T1000 (cell line): Measurements from ENCODE around the gene RAB12.
"Not testable (repeated sequence)": the region's sequence is repeated elsewhere in the genome, so short reads cannot be mapped to it uniquely, and the experiment has no call there.

Source experiments
- DNase-seq: peaks from one replicate; lab custom pipeline; 2025; ENCODE audit warnings: mixed read lengths; lab: John Stamatoyannopoulos, UW

The RAB12 gene

DNA sequence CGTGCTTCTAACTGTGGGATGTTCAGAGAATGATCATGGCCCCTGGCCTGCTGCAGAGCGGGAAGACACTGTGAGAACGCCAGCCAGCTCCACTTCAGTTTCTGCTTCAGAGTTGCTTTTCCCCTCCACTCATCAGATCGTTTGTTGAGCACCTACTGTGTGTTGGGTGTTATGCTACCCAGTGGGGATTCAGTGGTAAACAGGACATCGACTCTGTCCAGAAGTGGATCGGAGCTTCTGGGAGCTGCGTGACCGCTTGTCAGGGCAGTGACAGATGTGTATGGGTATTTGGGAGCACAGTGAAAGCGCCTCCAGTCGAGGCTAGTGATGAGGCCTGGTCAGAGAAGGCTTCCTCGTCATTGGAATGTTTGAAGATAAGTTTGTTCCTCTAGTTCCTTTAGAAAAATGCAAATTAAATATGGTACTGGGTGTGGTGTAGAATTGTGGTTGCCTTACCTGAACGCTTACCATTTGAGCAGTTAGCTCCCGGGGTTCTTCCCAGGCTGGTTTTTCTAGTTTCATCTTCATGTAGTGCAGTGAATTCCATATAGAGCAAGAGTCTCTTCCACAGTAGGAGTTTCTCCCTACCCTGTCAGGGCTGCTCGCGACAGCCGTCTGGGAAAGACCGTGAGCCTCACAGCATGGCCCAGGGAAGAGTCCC lies 2.8 kb downstream of the RAB12 start:
- no peak for DNase-seq

DNA sequence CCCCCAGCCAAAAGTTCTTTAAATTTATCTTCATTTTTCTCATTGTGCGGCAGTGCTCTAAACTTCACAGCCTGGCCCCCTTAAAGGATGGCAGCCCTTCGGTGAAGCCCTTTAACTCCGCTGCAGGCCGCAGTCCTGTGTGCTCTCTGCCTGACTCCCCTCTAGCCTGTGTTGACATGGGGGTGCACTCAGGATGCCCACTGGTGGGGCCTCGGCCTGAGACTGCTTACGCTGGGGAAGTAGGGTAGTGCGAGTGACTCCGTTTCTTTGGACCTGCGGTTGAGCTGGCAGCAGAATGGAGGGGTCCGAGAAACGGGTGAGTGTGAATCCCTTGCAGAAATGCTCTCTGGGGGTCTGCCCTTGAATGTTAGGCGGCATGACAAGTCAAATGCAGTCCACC lies 5.6 kb downstream of the RAB12 start:
- no peak for DNase-seq

DNA sequence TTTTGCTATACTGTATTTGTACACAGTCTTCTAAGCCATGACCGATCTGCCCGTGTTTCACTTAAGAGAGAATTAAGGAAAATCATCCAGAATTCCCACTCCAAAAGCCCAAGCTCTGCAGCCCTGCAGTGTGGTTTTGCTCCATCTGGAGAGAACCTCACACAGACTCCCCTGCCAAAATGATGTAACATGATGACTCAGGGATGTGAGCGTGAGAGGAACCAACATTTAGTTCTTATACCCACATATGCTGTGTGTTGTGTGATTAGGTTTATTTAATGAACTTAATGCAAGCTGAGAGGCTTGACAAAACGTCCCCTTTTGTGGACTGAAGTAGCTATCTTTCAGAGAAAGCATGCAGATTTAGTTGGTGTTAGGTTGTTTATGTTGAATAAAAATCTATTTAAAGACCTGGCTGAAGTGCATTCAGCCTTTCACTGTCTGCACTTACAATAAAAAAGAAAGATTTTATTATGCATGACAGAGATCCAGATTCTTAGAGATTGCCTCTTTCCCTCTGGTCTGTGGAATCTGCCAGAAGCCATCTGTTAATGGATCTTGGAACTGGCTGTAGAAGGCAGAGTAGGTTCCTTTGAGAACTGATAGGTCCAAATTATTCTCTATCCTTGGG lies 6.3 kb downstream of the RAB12 start:
- DNase-seq = peak; percentile 10

DNA sequence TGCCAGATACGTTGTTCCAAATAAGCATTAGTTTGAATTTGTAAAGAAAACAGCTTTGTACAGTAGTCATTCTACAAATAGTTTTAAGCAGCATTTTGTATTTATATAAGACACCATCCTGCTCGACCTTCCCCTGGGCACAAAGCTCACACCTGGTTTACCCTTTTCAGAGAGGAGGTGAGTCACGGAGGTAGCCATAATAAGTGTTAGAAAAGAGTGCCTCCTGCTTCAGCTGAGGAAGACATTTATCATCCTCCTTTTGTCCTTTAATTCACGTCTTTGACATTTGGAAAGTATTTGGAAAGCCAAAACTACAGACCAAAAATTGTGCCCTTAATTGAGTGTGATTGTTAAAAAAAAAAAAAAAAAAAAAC lies 6.8 kb downstream of the RAB12 start:
- DNase-seq = no peak

DNA sequence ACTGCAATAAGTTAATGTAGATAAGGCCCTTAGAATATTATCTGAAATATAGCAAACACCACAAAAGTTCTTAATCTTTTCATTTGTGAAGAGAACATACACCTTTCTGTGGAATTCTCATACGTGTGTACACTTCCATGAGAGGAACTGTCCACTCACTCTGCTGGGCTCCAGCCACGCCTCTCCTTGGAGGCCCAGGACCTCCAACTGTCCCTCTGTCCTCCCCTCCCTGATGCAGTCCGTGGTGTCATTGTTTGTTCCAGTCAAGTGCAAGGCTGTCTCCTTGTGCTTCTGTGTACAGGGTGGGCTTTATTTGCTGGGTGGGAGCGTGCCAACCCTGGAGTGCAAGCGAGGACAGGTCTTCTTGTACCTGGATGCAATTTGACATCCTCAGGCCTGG lies 8.7 kb downstream of the RAB12 start:
- DNase-seq = no peak

DNA sequence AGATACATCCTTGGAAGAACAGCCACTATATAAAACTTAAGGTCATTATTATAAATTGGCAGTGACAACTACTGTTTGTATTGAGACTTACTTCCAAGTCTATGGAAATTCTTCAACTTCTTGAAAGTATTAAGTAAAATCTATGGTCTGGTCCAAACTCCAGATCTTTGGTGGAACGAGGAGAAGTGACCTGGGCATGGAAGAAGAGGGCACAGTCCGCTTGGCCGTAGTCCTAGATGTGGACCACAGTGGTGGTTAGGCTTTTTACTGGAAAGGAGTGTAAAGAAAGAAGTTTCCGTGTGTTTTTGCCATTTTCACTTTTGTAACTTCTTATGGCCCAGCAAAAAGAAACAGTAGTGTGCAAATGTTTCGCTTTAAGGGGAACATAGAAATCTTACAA lies 9.8 kb downstream of the RAB12 start:
- DNase-seq = no peak

DNA sequence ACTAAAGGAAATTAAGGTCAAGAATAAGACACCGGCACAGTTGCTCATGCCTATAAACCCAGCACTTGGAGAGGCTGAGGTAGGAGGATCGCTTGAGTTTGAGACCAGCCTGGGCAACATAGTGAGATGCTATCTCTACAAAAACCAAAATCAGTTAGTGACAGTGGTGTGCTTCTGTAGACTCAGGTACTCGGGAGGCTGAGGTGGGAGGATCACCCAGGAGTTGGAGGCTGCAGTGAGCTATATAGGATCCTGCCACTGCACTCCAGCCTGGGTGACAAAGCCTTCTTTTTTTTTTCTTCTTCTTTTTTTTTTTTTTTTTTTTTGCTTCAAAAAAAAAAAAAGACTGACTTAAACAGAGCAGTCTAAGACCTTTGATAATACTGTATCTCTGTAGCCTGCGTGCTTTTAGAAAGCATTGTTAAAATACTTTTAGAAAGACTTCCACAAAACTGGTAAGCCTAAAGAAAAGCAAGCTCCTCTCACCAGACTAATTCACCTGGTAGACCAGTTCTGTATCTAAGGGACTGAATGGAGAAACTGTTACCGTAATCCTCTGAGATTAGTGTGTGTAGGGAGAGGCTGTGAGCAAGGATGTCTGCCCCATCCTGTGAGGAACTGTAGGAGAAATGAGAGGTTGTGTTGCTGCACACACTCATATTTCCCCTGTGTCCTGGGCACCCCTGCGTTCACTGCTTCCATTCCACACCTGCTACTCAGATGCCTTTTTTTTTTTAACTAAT lies 10.8 kb downstream of the RAB12 start:
- DNase-seq = no peak

DNA sequence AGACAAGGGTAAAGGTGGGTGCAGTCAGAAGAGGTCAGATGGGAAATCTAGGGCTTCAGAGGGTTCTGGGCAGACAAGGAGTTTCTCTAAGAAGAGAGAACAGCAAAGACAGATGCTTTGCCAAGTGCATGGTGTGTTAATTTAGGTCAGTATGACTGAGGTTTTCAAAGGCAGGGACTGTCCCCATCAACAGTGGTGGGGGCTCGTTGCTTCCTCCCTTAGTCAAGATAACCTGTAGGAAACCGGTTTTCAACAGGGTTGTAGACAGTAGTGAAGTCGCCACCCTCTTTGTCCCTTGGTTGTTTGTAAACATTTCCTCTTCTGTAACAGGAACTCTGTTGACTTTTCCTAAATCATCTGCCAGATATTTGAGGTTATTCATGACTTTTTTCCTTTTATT lies 11.6 kb downstream of the RAB12 start:
- no peak for DNase-seq

DNA sequence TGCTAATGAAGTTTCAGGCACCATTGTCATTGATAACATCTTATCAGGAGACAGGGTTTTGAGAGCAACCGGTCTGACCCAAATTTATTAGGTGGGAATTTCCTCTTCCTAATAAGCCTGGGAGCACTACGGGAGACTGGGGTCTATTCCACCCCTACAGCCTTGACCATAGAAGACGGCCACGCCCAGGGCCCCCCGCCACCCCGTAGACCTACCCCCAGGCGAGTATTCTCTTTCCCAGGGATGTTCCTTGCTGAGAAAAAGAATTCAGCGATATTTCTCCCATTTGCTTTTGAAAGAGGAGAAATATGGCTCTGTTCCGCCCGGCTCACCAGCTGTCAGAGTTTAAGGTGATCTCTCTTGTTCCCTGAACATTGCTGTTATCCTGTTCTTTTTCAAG lies 13.4 kb downstream of the RAB12 start:
- DNase-seq = not testable (repeated sequence)

DNA sequence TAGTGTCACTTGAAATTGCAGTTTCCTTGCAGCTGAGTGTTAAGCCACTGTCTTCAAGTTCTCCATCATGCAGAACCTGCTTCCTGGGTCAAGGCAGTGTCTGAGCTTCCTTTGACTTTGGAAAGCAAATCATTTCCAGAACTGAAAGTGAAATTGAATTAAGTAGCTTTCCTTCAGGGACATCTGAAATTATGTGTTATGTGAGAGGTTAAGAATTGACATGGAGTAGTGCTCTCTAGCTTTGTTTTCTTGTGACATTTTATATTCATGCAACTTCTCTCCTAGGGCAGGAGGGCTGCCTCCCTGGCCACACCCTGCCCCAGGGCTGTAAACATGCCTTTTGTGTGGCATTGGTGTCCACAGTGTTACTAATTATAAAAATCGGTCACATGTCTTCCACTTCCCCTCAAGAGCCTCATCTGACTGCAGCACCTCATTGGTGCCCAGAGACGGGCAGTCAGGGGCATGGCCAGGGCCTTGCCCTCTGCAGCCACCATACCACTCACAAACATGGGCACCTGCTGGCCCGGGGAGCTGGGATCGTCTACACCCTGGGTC lies 14.4 kb downstream of the RAB12 start:
- no peak for DNase-seq

DNA sequence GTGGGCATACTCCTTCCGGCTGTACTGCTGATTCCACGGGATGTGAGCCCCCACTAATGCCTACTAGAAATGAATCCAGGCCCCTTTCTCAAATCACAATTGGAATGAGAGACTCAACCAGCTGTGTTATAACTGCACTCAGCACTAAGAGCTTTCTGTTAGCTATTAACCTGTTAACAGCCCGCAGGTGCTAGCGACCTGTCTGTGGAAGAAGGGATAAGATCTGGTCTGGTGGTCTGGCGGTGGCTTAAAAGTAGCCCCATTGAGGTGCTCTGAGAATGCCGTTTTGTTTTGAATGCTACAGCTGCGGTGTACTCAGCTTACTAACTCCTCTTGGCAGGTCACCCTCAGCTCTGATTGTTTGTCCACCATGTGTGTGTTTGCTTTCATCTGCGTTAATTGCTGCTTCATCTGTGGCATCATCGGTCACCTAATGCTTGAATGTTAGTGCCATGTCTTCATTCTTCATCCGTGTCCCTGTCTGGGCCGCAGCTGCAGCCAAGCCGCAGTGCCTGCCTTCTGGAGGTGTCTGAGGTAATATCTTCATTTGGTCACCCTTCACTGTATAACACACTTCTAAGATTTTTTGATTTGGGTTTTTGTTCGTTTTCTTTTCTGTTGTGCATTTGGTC lies 16.3 kb downstream of the RAB12 start:
- no peak for DNase-seq

DNA sequence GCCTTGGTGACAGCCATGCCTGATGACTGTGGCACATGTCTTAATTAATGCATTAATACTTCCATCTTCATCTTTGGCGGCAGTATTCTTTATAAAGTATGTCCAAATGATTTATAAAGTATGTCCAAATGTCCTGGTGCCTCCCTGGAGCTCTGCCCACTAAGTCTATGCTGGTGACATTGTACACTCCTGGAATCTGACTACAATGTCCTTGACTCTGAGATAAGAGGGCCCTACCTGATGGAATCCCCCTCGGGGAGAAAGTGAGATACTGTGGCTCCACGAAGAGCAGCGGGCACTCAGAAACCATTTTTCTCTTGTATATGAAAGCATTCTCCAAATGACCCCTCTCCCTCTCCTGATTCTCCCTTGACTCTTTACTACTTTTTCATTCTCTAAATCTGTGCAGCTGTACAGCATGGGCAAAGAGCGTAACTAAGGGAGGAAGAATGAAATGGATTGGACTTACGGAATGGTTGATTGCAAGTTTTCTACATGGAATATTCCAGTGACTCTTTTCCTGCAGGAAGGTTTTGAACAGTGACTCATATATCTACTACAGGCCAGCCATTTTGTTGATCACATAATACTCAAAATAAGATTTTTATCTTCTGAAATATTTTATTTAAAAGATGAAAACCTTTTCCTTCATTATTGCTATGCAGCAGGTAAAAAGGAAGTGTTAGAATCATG lies 17.3 kb downstream of the RAB12 start:
- no peak for DNase-seq

DNA sequence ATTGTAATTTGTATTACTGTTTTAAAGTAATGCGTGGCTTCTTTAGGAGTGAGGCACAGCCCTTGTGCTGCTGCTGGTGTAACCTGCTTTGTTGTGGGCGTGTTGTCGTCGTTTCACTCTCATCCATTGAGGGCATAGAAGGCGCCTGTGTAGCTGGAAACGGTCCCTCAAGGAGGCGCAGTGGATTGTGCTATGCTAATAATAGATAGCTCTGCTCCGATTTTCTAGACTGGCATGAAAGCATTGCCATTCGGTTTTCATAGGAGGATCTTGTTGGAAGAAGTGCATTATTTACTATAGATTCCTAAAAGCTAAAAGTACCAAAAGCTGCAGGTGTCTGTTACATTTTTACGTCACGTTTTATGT lies 17.9 kb downstream of the RAB12 start:
- no peak for DNase-seq

DNA sequence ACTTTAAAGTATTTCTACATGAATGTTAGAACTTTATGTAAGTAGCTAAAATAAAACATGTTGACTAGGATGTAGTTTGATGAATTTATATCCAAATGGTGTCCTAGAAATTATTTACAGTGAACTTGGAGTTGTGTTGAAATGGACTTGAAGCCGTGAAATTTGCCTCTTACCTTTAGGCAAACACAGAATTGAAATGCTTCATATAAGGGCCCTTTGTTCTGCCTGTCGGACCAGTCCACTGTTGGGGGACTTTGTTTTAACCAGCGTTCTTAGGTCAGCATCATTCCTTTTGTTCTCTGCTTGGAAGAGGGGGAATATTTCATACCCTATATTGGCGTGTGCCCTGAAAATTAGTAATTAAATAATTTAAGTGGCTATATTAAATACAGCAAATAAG lies 18.3 kb downstream of the RAB12 start:
- DNase-seq = no peak

DNA sequence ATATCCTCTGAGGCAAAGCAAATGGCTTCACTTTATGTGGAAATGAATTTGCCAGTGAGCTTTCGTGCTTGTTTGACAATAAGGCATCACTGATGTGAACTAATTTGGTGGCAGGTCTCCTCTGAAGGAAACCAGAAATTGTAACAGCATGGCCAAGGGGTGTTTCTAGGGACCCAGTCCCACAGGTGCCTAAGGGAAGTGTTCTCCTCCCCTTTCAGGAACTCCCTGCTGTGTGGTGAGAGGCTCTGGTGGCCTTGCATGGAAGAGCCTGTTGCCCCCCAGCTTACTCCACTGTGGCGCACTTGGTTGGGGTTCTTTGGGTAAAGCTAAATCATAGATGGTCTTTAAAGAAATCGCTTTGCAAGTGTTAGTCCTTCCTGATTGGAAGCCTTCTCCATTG lies 20.4 kb downstream of the RAB12 start:
- no peak for DNase-seq

DNA sequence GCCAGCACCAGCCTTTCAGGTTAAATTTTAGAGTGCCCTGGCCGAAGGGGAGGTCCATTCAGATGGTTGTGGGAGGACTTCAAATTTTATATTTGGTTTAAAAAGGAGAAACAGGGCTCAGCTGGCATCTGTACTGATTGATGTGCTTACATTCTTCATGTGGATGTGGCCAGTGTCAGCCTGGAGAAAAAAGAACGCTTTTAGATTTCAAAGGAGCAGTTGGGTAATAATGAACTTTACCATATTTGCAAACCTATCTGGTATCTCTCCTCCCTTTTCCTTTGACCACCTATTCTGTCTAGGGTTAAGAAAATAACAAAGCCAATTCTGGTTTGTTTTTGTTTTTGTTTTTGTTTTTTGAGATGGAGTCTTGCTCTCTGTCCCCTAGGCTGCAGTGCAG lies 21.3 kb downstream of the RAB12 start:
- no peak for DNase-seq

DNA sequence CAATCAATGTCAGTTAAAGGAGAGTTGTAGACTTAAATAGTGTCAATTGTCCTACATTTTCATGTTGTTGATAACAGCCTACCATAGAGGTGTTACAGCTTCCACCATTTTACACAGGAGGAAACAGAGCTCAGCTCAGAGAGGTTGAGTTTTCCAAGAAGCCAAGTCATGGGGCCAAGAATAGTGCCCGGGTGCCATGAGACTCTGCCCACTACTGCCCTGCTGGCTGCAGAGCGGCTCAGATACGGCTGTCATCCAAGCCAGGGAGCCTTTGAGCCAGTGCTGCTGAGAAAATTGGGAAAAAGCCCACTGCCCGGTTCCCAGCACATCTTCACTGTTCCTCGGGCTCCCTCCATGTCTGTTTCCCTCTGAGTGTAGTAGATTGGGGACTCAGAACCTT lies 22.0 kb downstream of the RAB12 start:
- no peak for DNase-seq

DNA sequence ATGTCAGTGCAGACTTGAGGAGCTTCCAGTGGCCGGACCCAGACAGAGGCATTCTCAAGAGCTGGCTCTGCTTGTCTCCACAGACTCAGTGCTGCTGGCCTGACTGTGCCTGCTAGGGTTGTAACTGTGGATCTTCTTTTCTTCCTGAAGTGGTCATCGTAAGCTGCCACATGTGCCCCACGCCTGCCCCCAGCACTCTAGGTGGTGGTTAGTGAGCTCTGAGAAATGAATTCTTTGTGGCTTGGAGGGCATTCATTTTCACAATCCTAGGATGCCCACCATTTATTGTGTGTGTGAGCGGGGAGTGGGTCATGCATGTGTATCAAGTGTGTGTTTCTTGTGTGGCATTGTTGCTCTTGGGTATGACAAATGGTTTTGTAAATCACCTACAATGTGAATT lies 23.1 kb downstream of the RAB12 start:
- no peak for DNase-seq

DNA sequence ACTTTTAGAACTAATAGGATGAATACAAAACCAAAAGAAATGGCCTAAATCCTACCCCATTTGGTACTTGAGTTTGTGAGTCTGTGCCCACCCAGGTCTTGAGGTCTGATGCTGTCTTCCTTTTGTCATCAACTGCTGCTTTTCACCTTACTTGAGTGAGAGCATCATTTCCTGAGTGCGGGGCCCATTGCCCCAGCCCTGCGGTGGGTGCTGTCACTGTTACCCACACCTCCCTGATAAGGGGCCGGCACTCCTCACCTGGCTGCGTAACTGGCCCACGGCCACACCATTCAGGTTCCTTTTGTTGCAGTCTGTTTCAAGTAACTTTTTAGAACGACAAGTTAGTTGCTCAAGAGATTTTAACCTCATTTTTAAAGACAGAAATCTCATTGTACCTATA lies 25.3 kb downstream of the RAB12 start:
- no peak for DNase-seq

DNA sequence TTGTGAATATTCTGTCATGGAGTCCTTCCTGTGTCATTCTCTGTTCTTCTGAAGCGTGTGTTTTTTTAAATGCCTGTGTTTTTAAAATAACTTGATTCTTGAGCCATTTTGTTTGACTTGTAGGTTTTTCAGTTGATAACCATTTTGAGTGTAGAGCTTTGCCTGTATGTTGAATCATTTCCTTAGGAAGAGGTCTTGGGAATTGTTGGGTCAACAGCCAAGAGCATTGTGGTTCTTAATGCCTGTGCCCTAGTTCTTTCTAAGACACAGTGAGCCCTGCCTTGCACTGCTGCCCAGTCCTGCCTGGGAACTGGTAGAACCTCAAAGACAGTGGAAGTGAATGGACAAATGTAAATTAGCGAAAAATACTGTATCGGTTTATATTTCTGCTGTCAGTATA lies 25.9 kb downstream of the RAB12 start:
- no peak for DNase-seq

DNA sequence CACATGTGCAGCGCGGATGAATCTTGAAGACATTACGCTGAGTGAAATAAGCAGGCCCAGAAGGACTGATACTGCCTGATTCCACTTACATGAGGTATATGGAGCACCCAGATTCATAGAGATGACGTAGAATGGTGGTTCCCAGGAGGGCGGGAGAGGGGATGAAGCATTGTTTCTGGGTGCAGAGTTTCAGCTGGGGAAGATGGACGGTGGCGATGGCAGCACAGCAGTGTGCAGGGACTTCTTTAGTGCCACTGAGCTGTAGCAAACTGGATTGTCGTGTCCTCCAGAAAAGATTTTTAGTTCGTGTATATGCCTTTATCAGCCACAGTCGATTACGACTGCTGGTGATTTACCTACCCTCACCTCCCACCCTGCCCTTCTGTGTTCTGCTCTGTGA lies 30.5 kb downstream of the RAB12 start:
- DNase-seq = no peak

DNA sequence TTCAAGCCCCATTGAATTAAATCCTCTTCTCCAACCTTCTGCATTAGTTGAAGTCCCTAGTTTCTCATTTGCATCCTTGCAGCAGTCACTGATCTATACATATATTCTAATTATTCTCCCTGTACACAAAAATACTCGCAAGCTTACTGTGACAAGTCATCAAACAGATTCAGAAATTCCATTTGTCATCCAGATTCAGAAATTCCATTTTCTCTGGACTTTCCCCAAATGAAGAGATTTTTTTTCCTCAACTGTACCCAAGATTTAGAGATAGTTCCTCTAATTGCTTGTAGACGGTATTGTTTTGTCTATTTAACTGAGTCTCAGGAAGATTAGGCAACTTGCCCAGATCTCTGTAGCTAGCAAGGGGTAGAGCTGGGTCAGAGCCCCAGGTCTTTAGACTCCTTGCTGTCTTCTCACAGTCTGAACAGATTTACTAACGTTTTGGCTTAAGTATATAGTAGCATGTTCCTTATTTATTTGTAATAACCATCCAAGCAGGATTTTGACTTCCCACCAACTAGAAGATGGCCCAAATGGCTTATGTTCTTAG lies 34.2 kb downstream of the RAB12 start:
- DNase-seq = no peak
